Stomach (tissue), 9 donors: ENCODE data around the gene RP2. TPM values are rescaled to one million over a fixed set of nuclear protein-coding genes. Genes with fewer than 3 reads are reported as not detected.

Source experiments
- DNase-seq, 2 donors: peaks; one replicate each; pipeline versions ENCODE4 v3.0.0 to v3.0.0-alpha.2; 2013 to 2019
- H3K27ac ChIP-seq, 5 donors: fragments of 200-600 bp in 4 of 5; sonication (generic) in 4 of 5; one replicate each; pipeline ENCODE4 v1.5.1; 2013 to 2019; ENCODE audit warnings: mild to moderate bottlenecking in 1 of 5, moderate library complexity in 1 of 5
- H3K27me3 ChIP-seq, 3 donors: fragments of 200-600 bp; sonication (generic); one replicate each; pipeline ENCODE4 v1.5.1; 2017 to 2019; ENCODE audit warnings: mixed run types in 1 of 3
- H3K36me3 ChIP-seq, 4 donors: fragments of 200-600 bp; sonication (generic); 1 replicate in 3 of 4; 2 replicates in 1 of 4; pipeline ENCODE4 v1.5.1; 2016 to 2019
- H3K4me1 ChIP-seq, 4 donors: fragments of 200-600 bp; sonication (generic); one replicate each; pipeline ENCODE4 v1.5.1; 2016 to 2019
- H3K4me3 ChIP-seq, 4 donors: fragments of 200-600 bp; sonication (generic) in 3 of 4; one replicate each; pipeline ENCODE4 v1.5.1; 2016 to 2019; ENCODE audit warnings: mild to moderate bottlenecking in 1 of 4
- H3K9me3 ChIP-seq, 4 donors: fragments of 200-600 bp; sonication (generic); one replicate each; pipeline ENCODE4 v1.5.1; 2016 to 2019
- CTCF ChIP-seq, 7 experiments: fragments of 450-650 bp in 4 of 7; fragments of 200-600 bp in 3 of 7; sonication (generic) in 3 of 7; IDR thresholded peaks; one replicate each; pipeline ENCODE4 v1.5.1; 2016 to 2019; ENCODE audit warnings: antibody characterized with exemption in 7 of 7, control low read depth in 2 of 7, mild to moderate bottlenecking in 1 of 7
- EP300 ChIP-seq: sonication (generic); formaldehyde crosslinking; IDR thresholded peaks from one replicate; pipeline ENCODE4 v1.6.1; 2017; ENCODE audit warnings: antibody characterized with exemption
- POLR2A ChIP-seq, 4 donors: fragments of 450-650 bp; IDR thresholded peaks; one replicate each; pipeline ENCODE4 v1.6.1; 2016; ENCODE audit warnings: antibody characterized with exemption in 4 of 4, control low read depth in 2 of 4, mild to moderate bottlenecking in 1 of 4, moderate library complexity in 1 of 4
- POLR2AphosphoS5 ChIP-seq, 3 donors: sonication (generic); formaldehyde crosslinking; IDR thresholded peaks; one replicate each; pipeline ENCODE4 v1.6.1; 2016; ENCODE audit warnings: antibody characterized with exemption in 3 of 3
- WGBS, 5 donors: extraction: QIAGEN DNeasy Blood & Tissue Kit in 3 of 5; methylation state at CpG; one replicate each; pipeline versions ENCODE4 v1.1.5 to v1.1.7; 2013 to 2018; 5-methylcytosine and 5-hydroxymethylcytosine counted together
- intact Hi-C: fragments of 100-400 bp; cut with DNase I; formaldehyde crosslinking; loops from one replicate; pipeline ENCODE4 v1.15.1; 2023; ENCODE audit warnings: low total_unique reads
- polyA plus RNA-seq, 3 donors: library from polyadenylated mRNA; stranded (reverse); fragments of 200-250 nt; gene quantifications; one replicate each; pipeline ENCODE4 v1.2.3, GENCODE V29; 2013
- total RNA-seq, 5 donors: library from RNA; depleted of rRNA; stranded (reverse); fragments of >200 nt; gene quantifications; one replicate each; pipeline versions ENCODE4 v1.1.0 to v1.2.3, GENCODE V29; 2014 to 2016
- donor health status: healthy with polysubstance abuse.
- donor health status: Bipolar disorder and iron deficiency.
- donor health status: healthy.

The RP2 gene
- total and polyA plus RNA-seq, 8 donors: 0.58 to 25.5 (median 6.7) TPM

GRCh38 chrX:46838486-46838870, 1.6 kb downstream of the RP2 start:
- 0 to 29% (median 4%) methylated on average over 1 of the region's 1 CpG for WGBS, 5 donors
- no peaks in the 10 kb centered on the region for H3K9me3 ChIP-seq
- intact Hi-C loops: no loop called here
- no peak for DNase-seq
- no peaks in the 10 kb centered on the region for H3K27me3 ChIP-seq
- H3K4me3 ChIP-seq: peak overlapping the region in 3 of 4 donors; percentile 64 to 71 (median 65)
- peak overlapping the region in 4 of 5 donors; percentile 90 to 95 (median 92) for H3K27ac ChIP-seq
- no peaks in the 10 kb centered on the region for H3K36me3 ChIP-seq
- TF ChIP-seq POLR2AphosphoS5 (IDR thresholded peaks at IDR 0.05): no peak
- TF ChIP-seq EP300: no peak
- TF ChIP-seq POLR2A (IDR thresholded peaks at IDR 0.05): no peak
- H3K4me1 ChIP-seq: peaks cover 0 to 38% (median 6%) of the 10 kb centered on the region in 4 donors

- intact Hi-C loops: no loop called here
These were observed 2.2 kb downstream of the RP2 start for GRCh38 chrX:46838974-46839480.

GRCh38 chrX:46840946-46841345, 4.1 kb downstream of the RP2 start:
- Histone ChIP-seq H3K4me3 (no peak overlapping the region), H3K9me3 (no peaks in the 10 kb centered on the region), H3K4me1 (peaks cover 0 to 38% (median 6%) of the 10 kb centered on the region in 4 donors), H3K27me3 (no peaks in the 10 kb centered on the region), H3K27ac (no peak overlapping the region), H3K36me3 (no peaks in the 10 kb centered on the region)
- intact Hi-C loops: no loop called here
- 53 to 83% (median 69%) methylated on average over 1 of the region's 1 CpG for WGBS, 5 donors
- TF ChIP-seq POLR2A (IDR thresholded peaks at IDR 0.05) (no peak), CTCF (IDR thresholded peaks at IDR 0.05) (no peak), POLR2AphosphoS5 (IDR thresholded peaks at IDR 0.05) (no peak), EP300 (no peak)
- DNase-seq: no peak

More at GRCh38 chrX:46838974-46839480, 2.2 kb downstream of the RP2 start:
- Histone ChIP-seq H3K4me3 (peak overlapping the region in 2 of 4 donors; percentile 0 to 64), H3K27ac (no peak overlapping the region), H3K9me3 (no peaks in the 10 kb centered on the region), H3K36me3 (no peaks in the 10 kb centered on the region), H3K4me1 (peaks cover 0 to 38% (median 6%) of the 10 kb centered on the region in 4 donors), H3K27me3 (no peaks in the 10 kb centered on the region)
- WGBS, 5 donors: 71 to 100% (median 90%) methylated on average over 1 of the region's 1 CpG
- TF ChIP-seq EP300 (no peak), CTCF (IDR thresholded peaks at IDR 0.05) (no peak), POLR2AphosphoS5 (IDR thresholded peaks at IDR 0.05) (no peak), POLR2A (IDR thresholded peaks at IDR 0.05) (no peak)
- no peak for DNase-seq

- H3K27ac ChIP-seq: no peak overlapping the region
- H3K4me1 ChIP-seq: peaks cover 0 to 36% (median 6%) of the 10 kb centered on the region in 4 donors
- no peak overlapping the region for H3K4me3 ChIP-seq
- H3K27me3 ChIP-seq: no peaks in the 10 kb centered on the region
- peak in 1 of 2 donors; percentile 20 for DNase-seq
- H3K36me3 ChIP-seq: no peaks in the 10 kb centered on the region
- WGBS, 5 donors: 47 to 90% (median 75%) methylated on average over 1 of the region's 1 CpG
- TF ChIP-seq POLR2A (IDR thresholded peaks at IDR 0.05) (no peak), EP300 (no peak), CTCF (IDR thresholded peaks at IDR 0.05) (no peak), POLR2AphosphoS5 (IDR thresholded peaks at IDR 0.05) (no peak)
- intact Hi-C loops: no loop called here
- H3K9me3 ChIP-seq: no peaks in the 10 kb centered on the region
These were observed 4.5 kb downstream of the RP2 start for GRCh38 chrX:46841346-46841745.

- Histone ChIP-seq H3K36me3 (no peaks in the 10 kb centered on the region), H3K4me1 (peaks cover 0 to 17% (median 1%) of the 10 kb centered on the region in 4 donors), H3K27me3 (no peaks in the 10 kb centered on the region), H3K27ac (no peak overlapping the region), H3K9me3 (no peaks in the 10 kb centered on the region), H3K4me3 (no peak overlapping the region)
- TF ChIP-seq POLR2AphosphoS5 (IDR thresholded peaks at IDR 0.05): no peak
- no peak for TF ChIP-seq EP300
- no peak for TF ChIP-seq POLR2A (IDR thresholded peaks at IDR 0.05)
- TF ChIP-seq CTCF (IDR thresholded peaks at IDR 0.05): no peak
- no peak for DNase-seq
- intact Hi-C loops: no loop called here
These were observed 8.1 kb downstream of the RP2 start for GRCh38 chrX:46844913-46845312.
